HCT116 (cell line): ENCODE results near the gene PITPNC1. TPM values are rescaled to one million over a fixed set of nuclear protein-coding genes. Genes with fewer than 3 reads are reported as not detected.

Source experiments
- ATAC-seq: fragments of 200-7000 bp; cut with Tn5 transposase; 2 replicates; pipeline ENCODE4 v1.9.1; 2020; ENCODE audit warnings: mild to moderate bottlenecking, moderate library complexity
- BruUV-seq: library from RNA; stranded (reverse); fragments of 400-500 nt; replicated peaks from 2 replicates; lab custom pipeline; 2021; lab: Mats Ljungman, UMichigan
- CTCF ChIA-PET: fragments of 300-600 bp; sonication (Branson Sonifier 250); formaldehyde crosslinking; loops from one replicate; lab custom pipeline; 2021; ENCODE audit warnings: antibody characterized with exemption; lab: Charles Lee
- POLR2A ChIA-PET: fragments of 300-600, 350-600 bp; sonication (Branson Sonifier 250); formaldehyde crosslinking; loops from one replicate; lab custom pipeline; 2021; ENCODE audit warnings: antibody characterized with exemption; lab: Charles Lee
- RAD21 ChIA-PET, 2 experiments: fragments of 300-600 bp; sonication (Branson Sonifier 250); formaldehyde crosslinking; loops; one replicate each; lab custom pipeline; 2023; ENCODE audit warnings: low total read pairs in 2 of 2; ENCODE audit not compliant: uncharacterized antibody in 2 of 2, unreplicated experiment in 2 of 2, low non-redundant PET in 1 of 2; lab: Charles Lee
- DNase-seq: peaks from one replicate; pipeline ENCODE4 v3.0.0-alpha.2; 2010; ENCODE audit warnings: low read depth, low spot score
- H2AFZ ChIP-seq: fragments of 200-600 bp; shearing (Covaris generic), sonication (generic); 2 replicates; pipeline ENCODE4 v1.6.1; 2017; ENCODE audit warnings: low read depth, mixed run types, mixed read lengths, antibody characterized with exemption, low read length; ENCODE audit not compliant: poor library complexity, severe bottlenecking
- H3K27ac ChIP-seq: 2 replicates; pipeline ENCODE4 v1.5.1; 2012; ENCODE audit warnings: low read depth, low read length
- H3K27me3 ChIP-seq: fragments of 200-600 bp; sonication (generic); 2 replicates; pipeline ENCODE4 v1.6.1; 2016; ENCODE audit warnings: mixed run types, low read length, mixed read lengths; ENCODE audit not compliant: insufficient read depth
- H3K36me3 ChIP-seq, 2 experiments: fragments of 200-500 bp in 1 of 2; fragments of 200-600 bp in 1 of 2; sonication (Bioruptor generic) in 1 of 2; sonication (generic) in 1 of 2; 2 replicates each; pipeline versions ENCODE4 v1.5.1 to v1.6.1; 2014 to 2016; ENCODE audit warnings: low read length in 2 of 2, inconsistent platforms in 1 of 2, mixed read lengths in 1 of 2, mixed run types in 1 of 2; ENCODE audit not compliant: insufficient read depth in 2 of 2, control insufficient read depth in 1 of 2
- H3K4me1 ChIP-seq, 2 experiments: fragments of 200-600 bp in 1 of 2; sonication (generic) in 1 of 2; 2 replicates each; pipeline versions ENCODE4 v1.5.1 to v1.6.1; 2012 to 2017; ENCODE audit warnings: low read length in 2 of 2, inconsistent platforms in 1 of 2, mild to moderate bottlenecking in 1 of 2, mixed read lengths in 1 of 2, mixed run types in 1 of 2, moderate library complexity in 1 of 2; ENCODE audit not compliant: insufficient read depth in 2 of 2, control insufficient read depth in 1 of 2
- H3K4me2 ChIP-seq: fragments of 200-600 bp; sonication (generic); 2 replicates; pipeline ENCODE4 v1.6.1; 2017; ENCODE audit warnings: mixed run types, low read length, mixed read lengths
- H3K4me3 ChIP-seq, 2 experiments: fragments of 200-600 bp in 1 of 2; sonication (generic) in 1 of 2; replicated peaks in 1 of 2; 2 replicates each; pipeline ENCODE4 v1.5.1; 2011 to 2016; ENCODE audit warnings: low read length in 2 of 2, control low read depth in 1 of 2, low read depth in 1 of 2, mild to moderate bottlenecking in 1 of 2, mixed read lengths in 1 of 2, mixed run types in 1 of 2
- H3K79me2 ChIP-seq: fragments of 200-600 bp; sonication (generic); 2 replicates; pipeline ENCODE4 v1.6.1; 2017; ENCODE audit warnings: mild to moderate bottlenecking, mixed run types, low read length, moderate library complexity, mixed read lengths; ENCODE audit not compliant: insufficient read depth
- H3K9ac ChIP-seq: fragments of 200-600 bp; sonication (generic); 2 replicates; pipeline ENCODE4 v1.6.1; 2016; ENCODE audit warnings: low read length, mixed read lengths
- H3K9me2 ChIP-seq: fragments of 200-600 bp; sonication (generic), shearing (Covaris generic); 2 replicates; pipeline ENCODE4 v1.6.1; 2017; ENCODE audit warnings: mixed run types, mild to moderate bottlenecking, moderate library complexity; ENCODE audit not compliant: insufficient read depth
- H3K9me3 ChIP-seq, 2 experiments: fragments of 200-500 bp in 1 of 2; fragments of 200-600 bp in 1 of 2; sonication (Bioruptor generic) in 1 of 2; sonication (generic) in 1 of 2; 2 replicates each; pipeline ENCODE4 v1.6.1; 2014 to 2017; ENCODE audit warnings: low read length in 2 of 2, mixed read lengths in 2 of 2, inconsistent platforms in 1 of 2, low read depth in 1 of 2, mild to moderate bottlenecking in 1 of 2, mixed run types in 1 of 2, moderate library complexity in 1 of 2; ENCODE audit not compliant: control insufficient read depth in 1 of 2, insufficient read depth in 1 of 2
- H4K20me1 ChIP-seq: fragments of 200-600 bp; sonication (generic), shearing (Covaris generic); 2 replicates; pipeline ENCODE4 v1.6.1; 2017; ENCODE audit warnings: mixed run types, mild to moderate bottlenecking, moderate library complexity; ENCODE audit not compliant: insufficient read depth
- CBX3 ChIP-seq: IDR thresholded peaks from 2 replicates; pipeline ENCODE4 v1.6.1; 2012; ENCODE audit warnings: low read depth
- EGR1 ChIP-seq: IDR thresholded peaks from 2 replicates; pipeline ENCODE4 v1.6.1; 2012; ENCODE audit warnings: low read depth
- ELF1 ChIP-seq: IDR thresholded peaks from 2 replicates; pipeline ENCODE4 v1.6.1; 2012; ENCODE audit warnings: low read depth, borderline replicate concordance
- EZH2 ChIP-seq: fragments of 200-600 bp; sonication (generic); IDR thresholded peaks from 2 replicates; pipeline ENCODE4 v1.6.1; 2017; ENCODE audit warnings: antibody characterized with exemption, mixed run types
- EZH2phosphoT487 ChIP-seq: fragments of 200-600 bp; IDR thresholded peaks from 2 replicates; pipeline ENCODE4 v1.6.1; 2018; ENCODE audit warnings: antibody characterized with exemption, borderline replicate concordance
- POLR2A ChIP-seq: IDR thresholded peaks from 2 replicates; pipeline ENCODE4 v1.7.0; 2011; ENCODE audit warnings: borderline replicate concordance; ENCODE audit not compliant: insufficient read depth, insufficient read length; ENCODE audit errors: extremely low read depth
- POLR2AphosphoS5 ChIP-seq: IDR thresholded peaks from 2 replicates; pipeline ENCODE4 v1.6.1; 2011; ENCODE audit warnings: mild to moderate bottlenecking, low read depth, low read length, moderate library complexity
- RAD21 ChIP-seq: IDR thresholded peaks from 2 replicates; pipeline ENCODE4 v1.6.1; 2012; ENCODE audit warnings: low read depth, mild to moderate bottlenecking
- SIN3A ChIP-seq: IDR thresholded peaks from 2 replicates; pipeline ENCODE4 v1.6.1; 2012; ENCODE audit warnings: low read depth
- SP1 ChIP-seq: IDR thresholded peaks from 2 replicates; pipeline ENCODE4 v1.6.1; 2012; ENCODE audit warnings: low read depth
- SRF ChIP-seq: IDR thresholded peaks from 2 replicates; pipeline ENCODE4 v1.6.1; 2012; ENCODE audit warnings: low read depth
- TCF7L2 ChIP-seq: IDR thresholded peaks from 2 replicates; pipeline ENCODE4 v1.7.0; 2011; ENCODE audit warnings: borderline replicate concordance, inconsistent platforms; ENCODE audit not compliant: insufficient read depth, insufficient read length; ENCODE audit errors: extremely low read depth
- YY1 ChIP-seq: IDR thresholded peaks from 2 replicates; pipeline ENCODE4 v1.6.1; 2011; ENCODE audit warnings: low read length, low read depth, moderate library complexity, mild to moderate bottlenecking; ENCODE audit not compliant: insufficient replicate concordance; ENCODE audit errors: extremely low read depth
- ZFX ChIP-seq: fragments of 450-650 bp; IDR thresholded peaks from 2 replicates; pipeline ENCODE4 v1.6.1; 2017
- ZNF274 ChIP-seq: fragments of 200-500 bp; sonication (Bioruptor generic); IDR thresholded peaks from 2 replicates; pipeline ENCODE4 v1.6.1; 2014; ENCODE audit warnings: mild to moderate bottlenecking, low read depth, low read length, inconsistent platforms
- intact Hi-C: fragments of 100-400 bp; cut with micrococcal nuclease; formaldehyde crosslinking; loops from 2 replicates; pipeline ENCODE4 v1.10.0; 2022
- total RNA-seq: library from RNA; stranded (reverse); gene quantifications from one replicate; pipeline ENCODE4 v1.2.1, GENCODE V29; 2021; ENCODE audit not compliant: unreplicated experiment
- TF ChIP-seq, protein P1 (sequence below): IDR thresholded peaks from 2 replicates; pipeline ENCODE4 v1.6.1; 2012; ENCODE audit warnings: low read depth
- TF ChIP-seq, protein P2 (sequence below), 3 experiments: fragments of 200-600 bp in 1 of 3; sonication (generic) in 1 of 3; IDR thresholded peaks in 2 of 3; conservative IDR thresholded peaks in 1 of 3; 2 replicates each; pipeline ENCODE4 v1.5.1; 2012 to 2017; ENCODE audit warnings: low read depth in 2 of 3, low read length in 2 of 3, antibody characterized with exemption in 1 of 3, borderline replicate concordance in 1 of 3, control low read depth in 1 of 3, mild to moderate bottlenecking in 1 of 3, mixed read lengths in 1 of 3, mixed run types in 1 of 3, moderate library complexity in 1 of 3; ENCODE audit not compliant: insufficient read depth in 1 of 3
- TF ChIP-seq, protein P3 (sequence below): IDR thresholded peaks from 2 replicates; pipeline ENCODE4 v1.6.1; 2012

The PITPNC1 gene
- total RNA-seq, 1 experiment from 2014 or later: 41.9 TPM

DNA sequence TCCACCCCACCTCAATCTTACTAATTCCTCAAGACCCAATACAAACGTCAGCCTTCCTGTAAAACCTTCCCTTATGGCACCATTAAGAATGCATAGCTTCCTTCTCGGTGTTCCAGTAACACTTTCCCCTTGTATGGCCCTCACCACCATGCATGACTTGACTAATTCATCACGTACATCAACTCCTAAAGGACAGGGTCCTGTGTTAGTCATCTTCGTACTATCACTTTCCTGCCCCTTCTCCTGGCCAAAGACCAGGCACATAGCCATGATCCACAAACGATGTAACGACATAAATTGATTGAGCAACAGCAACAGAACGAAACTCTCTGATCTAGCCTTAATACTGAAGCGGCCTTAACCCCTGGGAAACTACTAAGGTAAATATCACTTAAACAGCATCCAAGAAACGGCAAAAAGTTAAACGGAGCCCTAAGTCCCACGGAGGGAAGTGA, 11.3 kb upstream of the PITPNC1 start (continued):
- TF ChIP-seq, protein P1, sequence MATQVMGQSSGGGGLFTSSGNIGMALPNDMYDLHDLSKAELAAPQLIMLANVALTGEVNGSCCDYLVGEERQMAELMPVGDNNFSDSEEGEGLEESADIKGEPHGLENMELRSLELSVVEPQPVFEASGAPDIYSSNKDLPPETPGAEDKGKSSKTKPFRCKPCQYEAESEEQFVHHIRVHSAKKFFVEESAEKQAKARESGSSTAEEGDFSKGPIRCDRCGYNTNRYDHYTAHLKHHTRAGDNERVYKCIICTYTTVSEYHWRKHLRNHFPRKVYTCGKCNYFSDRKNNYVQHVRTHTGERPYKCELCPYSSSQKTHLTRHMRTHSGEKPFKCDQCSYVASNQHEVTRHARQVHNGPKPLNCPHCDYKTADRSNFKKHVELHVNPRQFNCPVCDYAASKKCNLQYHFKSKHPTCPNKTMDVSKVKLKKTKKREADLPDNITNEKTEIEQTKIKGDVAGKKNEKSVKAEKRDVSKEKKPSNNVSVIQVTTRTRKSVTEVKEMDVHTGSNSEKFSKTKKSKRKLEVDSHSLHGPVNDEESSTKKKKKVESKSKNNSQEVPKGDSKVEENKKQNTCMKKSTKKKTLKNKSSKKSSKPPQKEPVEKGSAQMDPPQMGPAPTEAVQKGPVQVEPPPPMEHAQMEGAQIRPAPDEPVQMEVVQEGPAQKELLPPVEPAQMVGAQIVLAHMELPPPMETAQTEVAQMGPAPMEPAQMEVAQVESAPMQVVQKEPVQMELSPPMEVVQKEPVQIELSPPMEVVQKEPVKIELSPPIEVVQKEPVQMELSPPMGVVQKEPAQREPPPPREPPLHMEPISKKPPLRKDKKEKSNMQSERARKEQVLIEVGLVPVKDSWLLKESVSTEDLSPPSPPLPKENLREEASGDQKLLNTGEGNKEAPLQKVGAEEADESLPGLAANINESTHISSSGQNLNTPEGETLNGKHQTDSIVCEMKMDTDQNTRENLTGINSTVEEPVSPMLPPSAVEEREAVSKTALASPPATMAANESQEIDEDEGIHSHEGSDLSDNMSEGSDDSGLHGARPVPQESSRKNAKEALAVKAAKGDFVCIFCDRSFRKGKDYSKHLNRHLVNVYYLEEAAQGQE: no peak
- TF ChIP-seq TCF7L2 (no peak), EZH2phosphoT487 (no peak)
- TF ChIP-seq, all 23 proteins: peak for 0

DNA sequence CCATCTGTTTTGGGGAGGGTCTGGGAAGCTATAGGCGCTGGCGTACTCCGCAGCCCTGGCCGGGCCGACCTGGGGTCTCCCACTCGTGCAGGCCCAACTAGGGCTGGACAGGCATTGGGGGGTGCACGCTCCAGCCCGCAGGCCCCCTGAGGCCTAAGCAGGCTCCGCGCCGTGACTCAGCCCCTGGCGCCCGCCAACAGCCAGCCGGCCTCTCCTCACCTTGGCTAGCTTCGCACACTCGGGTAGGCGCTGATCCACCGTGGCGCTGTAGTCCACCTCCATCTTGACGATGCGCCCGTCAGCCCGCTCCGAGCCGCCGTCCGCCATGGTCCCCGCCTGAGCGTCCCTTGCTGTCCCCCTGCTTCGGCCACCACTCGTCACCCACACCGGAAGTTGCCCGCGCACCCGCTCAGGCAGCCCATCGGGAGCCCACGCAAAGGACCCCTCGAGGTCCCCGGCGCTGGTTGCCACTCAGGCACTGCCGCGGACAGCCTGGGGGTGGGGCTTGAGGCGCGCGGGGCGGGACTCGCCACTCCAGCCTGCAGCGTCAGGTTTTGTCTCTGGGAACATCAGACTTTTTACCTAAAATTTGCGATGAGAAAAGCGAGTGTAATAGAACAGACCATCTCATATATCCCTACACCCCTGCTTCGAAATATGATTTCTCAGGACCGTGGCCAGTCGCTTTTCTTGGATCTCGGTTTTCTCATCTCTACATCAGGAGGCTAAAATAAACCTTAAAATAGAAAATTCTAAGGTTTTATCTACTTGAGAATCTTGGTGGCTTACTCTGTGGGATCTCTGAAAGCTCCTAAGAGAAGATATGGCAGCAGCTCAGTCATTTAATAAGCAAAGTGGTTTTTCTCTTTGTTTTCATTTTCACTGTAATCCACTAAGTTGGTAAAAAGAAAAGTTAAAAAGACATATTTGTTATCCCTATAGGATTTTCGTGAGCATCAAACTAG, 10.6 kb upstream of the PITPNC1 start, which contains the start of gene PSMD12:
Gene PSMD12, minus strand, starts transcription at position 385 of the 965 bp plus-strand sequence. Its CDS starts 58 bp downstream, at position 327.
- Histone ChIP-seq H4K20me1 (peaks cover 26% of the 10 kb centered on the region; the same call in 1 of the 2 replicates), H3K4me2 (peak within 1 kb of the TSS; percentile 76), H3K79me2 (peaks cover 50% of the 10 kb centered on the region), H3K27me3 (no peaks in the 10 kb centered on the region), H3K9me2 (no peaks in the 10 kb centered on the region), H2AFZ (peak within 1 kb of the TSS; percentile 84), H3K9ac (peak within 1 kb of the TSS; percentile 96), H3K9me3 (no peaks in the 10 kb centered on the region), H3K27ac (peak within 1 kb of the TSS; percentile 77), H3K4me1 (peaks cover 10 to 19% of the 10 kb centered on the region in 2 experiments; a peak in 3 of 4 replicates), H3K36me3 (peaks cover 6 to 17% of the 10 kb centered on the region in 2 experiments; a peak in 1 of 4 replicates), H3K4me3 (peak within 1 kb of the TSS; percentile 93 to 97)
- BruUV-seq: TSS peak; percentile 100
- ATAC-seq (peak; percentile 97), DNase-seq (peak; percentile 89)
- TF ChIP-seq SP1: peak; percentile 82
- TF ChIP-seq ZNF274: no peak
- no peak for TF ChIP-seq SRF
- no peak for TF ChIP-seq EZH2
- TF ChIP-seq RAD21: no peak
- peak; percentile 77 for TF ChIP-seq YY1
- peak; percentile 96 for TF ChIP-seq SIN3A
- peak; percentile 77 for TF ChIP-seq POLR2A
- peak; percentile 82; the same call in 1 of the 2 replicates for TF ChIP-seq CBX3
- peak; percentile 99 for TF ChIP-seq ZFX
- TF ChIP-seq, protein P2, sequence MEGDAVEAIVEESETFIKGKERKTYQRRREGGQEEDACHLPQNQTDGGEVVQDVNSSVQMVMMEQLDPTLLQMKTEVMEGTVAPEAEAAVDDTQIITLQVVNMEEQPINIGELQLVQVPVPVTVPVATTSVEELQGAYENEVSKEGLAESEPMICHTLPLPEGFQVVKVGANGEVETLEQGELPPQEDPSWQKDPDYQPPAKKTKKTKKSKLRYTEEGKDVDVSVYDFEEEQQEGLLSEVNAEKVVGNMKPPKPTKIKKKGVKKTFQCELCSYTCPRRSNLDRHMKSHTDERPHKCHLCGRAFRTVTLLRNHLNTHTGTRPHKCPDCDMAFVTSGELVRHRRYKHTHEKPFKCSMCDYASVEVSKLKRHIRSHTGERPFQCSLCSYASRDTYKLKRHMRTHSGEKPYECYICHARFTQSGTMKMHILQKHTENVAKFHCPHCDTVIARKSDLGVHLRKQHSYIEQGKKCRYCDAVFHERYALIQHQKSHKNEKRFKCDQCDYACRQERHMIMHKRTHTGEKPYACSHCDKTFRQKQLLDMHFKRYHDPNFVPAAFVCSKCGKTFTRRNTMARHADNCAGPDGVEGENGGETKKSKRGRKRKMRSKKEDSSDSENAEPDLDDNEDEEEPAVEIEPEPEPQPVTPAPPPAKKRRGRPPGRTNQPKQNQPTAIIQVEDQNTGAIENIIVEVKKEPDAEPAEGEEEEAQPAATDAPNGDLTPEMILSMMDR (IDR thresholded peaks at IDR 0.05 in 2 of 3, conservative IDR thresholded peaks at IDR 0.05 in 1 of 3; ENCODE audit: borderline replicate concordance in 1 of 3, insufficient read depth in 1 of 3, low read depth in 2 of 3, low read length in 2 of 3): no peak
- peak; percentile 98 for TF ChIP-seq POLR2AphosphoS5
- peak; percentile 61 for TF ChIP-seq EGR1
- no peak for TF ChIP-seq EZH2phosphoT487
- TF ChIP-seq ELF1: peak; percentile 82; the same call in 1 of the 2 replicates
- TF ChIP-seq, protein P3, sequence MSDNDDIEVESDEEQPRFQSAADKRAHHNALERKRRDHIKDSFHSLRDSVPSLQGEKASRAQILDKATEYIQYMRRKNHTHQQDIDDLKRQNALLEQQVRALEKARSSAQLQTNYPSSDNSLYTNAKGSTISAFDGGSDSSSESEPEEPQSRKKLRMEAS: peak; percentile 82
- CTCF ChIA-PET: no interaction called here
- intact Hi-C loops: loop anchor here (10.0 kb wide), 1 partner anchor 652 kb away; no protein-coding TSS in a partner anchor
- POLR2A ChIA-PET: interaction anchor here (0.6 to 2.0 kb wide), 2 partner anchors 9 to 74 kb away, joined by 3 to 6 read pairs; no protein-coding TSS in a partner anchor
- RAD21 ChIA-PET: interaction anchor here in 1 of 2 experiments (0.5 kb wide), 2 partner anchors 149 to 246 kb away, joined by 3 read pairs; no protein-coding TSS in a partner anchor
